ENCODE results near the gene HNMT.

DNA sequence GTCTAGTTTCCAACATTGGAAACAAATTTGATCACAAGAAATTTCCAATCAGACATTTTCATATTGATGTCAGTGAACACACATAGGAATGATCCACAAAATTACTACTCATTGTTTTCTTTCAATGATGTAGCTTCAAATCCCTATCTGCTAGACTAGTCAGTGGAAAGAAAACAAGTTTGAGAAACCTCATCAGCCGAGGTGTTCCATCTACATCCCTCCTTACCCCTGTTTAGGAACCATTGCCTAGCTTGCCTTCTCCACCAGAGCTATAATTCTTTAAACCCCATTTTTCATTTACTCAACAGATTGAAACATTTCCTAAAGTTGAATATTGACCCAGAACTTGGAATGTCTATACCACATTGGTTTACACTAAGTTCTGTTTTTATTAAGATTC lies 45.3 kb downstream of the HNMT start:
- TF ChIP-seq, protein P1, sequence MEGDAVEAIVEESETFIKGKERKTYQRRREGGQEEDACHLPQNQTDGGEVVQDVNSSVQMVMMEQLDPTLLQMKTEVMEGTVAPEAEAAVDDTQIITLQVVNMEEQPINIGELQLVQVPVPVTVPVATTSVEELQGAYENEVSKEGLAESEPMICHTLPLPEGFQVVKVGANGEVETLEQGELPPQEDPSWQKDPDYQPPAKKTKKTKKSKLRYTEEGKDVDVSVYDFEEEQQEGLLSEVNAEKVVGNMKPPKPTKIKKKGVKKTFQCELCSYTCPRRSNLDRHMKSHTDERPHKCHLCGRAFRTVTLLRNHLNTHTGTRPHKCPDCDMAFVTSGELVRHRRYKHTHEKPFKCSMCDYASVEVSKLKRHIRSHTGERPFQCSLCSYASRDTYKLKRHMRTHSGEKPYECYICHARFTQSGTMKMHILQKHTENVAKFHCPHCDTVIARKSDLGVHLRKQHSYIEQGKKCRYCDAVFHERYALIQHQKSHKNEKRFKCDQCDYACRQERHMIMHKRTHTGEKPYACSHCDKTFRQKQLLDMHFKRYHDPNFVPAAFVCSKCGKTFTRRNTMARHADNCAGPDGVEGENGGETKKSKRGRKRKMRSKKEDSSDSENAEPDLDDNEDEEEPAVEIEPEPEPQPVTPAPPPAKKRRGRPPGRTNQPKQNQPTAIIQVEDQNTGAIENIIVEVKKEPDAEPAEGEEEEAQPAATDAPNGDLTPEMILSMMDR (IDR thresholded peaks at IDR 0.05; ENCODE audit: poor library complexity, severe bottlenecking) = no peak
- TF ChIP-seq TAF1 (IDR thresholded peaks at IDR 0.05; ENCODE audit: low read depth) (no peak), POLR2AphosphoS5 (IDR thresholded peaks at IDR 0.05) (no peak), EZH2 (IDR thresholded peaks at IDR 0.05; ENCODE audit: borderline replicate concordance, insufficient read depth, low read length, poor library complexity, severe bottlenecking) (no peak), RAD21 (conservative IDR thresholded peaks at IDR 0.05) (no peak), EP300 (conservative IDR thresholded peaks at IDR 0.05; ENCODE audit: poor library complexity, severe bottlenecking) (no peak)
- TF ChIP-seq, protein P2, sequence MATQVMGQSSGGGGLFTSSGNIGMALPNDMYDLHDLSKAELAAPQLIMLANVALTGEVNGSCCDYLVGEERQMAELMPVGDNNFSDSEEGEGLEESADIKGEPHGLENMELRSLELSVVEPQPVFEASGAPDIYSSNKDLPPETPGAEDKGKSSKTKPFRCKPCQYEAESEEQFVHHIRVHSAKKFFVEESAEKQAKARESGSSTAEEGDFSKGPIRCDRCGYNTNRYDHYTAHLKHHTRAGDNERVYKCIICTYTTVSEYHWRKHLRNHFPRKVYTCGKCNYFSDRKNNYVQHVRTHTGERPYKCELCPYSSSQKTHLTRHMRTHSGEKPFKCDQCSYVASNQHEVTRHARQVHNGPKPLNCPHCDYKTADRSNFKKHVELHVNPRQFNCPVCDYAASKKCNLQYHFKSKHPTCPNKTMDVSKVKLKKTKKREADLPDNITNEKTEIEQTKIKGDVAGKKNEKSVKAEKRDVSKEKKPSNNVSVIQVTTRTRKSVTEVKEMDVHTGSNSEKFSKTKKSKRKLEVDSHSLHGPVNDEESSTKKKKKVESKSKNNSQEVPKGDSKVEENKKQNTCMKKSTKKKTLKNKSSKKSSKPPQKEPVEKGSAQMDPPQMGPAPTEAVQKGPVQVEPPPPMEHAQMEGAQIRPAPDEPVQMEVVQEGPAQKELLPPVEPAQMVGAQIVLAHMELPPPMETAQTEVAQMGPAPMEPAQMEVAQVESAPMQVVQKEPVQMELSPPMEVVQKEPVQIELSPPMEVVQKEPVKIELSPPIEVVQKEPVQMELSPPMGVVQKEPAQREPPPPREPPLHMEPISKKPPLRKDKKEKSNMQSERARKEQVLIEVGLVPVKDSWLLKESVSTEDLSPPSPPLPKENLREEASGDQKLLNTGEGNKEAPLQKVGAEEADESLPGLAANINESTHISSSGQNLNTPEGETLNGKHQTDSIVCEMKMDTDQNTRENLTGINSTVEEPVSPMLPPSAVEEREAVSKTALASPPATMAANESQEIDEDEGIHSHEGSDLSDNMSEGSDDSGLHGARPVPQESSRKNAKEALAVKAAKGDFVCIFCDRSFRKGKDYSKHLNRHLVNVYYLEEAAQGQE (IDR thresholded peaks at IDR 0.05; ENCODE audit: borderline replicate concordance) = no peak
